GM12801 (cell line): Measurements from ENCODE around the gene PDE4D.

Experiments used
- TF ChIP-seq, protein P1 (sequence below): IDR thresholded peaks from one replicate; pipeline ENCODE4 v1.5.1; 2011; ENCODE audit warnings: control low read depth; ENCODE audit not compliant: insufficient read length; ENCODE audit errors: extremely low read depth

Gene PDE4D

GRCh38 chr5:59753599-59753998 lies 139.9 kb downstream of the PDE4D start:
- TF ChIP-seq, protein P1, sequence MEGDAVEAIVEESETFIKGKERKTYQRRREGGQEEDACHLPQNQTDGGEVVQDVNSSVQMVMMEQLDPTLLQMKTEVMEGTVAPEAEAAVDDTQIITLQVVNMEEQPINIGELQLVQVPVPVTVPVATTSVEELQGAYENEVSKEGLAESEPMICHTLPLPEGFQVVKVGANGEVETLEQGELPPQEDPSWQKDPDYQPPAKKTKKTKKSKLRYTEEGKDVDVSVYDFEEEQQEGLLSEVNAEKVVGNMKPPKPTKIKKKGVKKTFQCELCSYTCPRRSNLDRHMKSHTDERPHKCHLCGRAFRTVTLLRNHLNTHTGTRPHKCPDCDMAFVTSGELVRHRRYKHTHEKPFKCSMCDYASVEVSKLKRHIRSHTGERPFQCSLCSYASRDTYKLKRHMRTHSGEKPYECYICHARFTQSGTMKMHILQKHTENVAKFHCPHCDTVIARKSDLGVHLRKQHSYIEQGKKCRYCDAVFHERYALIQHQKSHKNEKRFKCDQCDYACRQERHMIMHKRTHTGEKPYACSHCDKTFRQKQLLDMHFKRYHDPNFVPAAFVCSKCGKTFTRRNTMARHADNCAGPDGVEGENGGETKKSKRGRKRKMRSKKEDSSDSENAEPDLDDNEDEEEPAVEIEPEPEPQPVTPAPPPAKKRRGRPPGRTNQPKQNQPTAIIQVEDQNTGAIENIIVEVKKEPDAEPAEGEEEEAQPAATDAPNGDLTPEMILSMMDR: no peak

DNA sequence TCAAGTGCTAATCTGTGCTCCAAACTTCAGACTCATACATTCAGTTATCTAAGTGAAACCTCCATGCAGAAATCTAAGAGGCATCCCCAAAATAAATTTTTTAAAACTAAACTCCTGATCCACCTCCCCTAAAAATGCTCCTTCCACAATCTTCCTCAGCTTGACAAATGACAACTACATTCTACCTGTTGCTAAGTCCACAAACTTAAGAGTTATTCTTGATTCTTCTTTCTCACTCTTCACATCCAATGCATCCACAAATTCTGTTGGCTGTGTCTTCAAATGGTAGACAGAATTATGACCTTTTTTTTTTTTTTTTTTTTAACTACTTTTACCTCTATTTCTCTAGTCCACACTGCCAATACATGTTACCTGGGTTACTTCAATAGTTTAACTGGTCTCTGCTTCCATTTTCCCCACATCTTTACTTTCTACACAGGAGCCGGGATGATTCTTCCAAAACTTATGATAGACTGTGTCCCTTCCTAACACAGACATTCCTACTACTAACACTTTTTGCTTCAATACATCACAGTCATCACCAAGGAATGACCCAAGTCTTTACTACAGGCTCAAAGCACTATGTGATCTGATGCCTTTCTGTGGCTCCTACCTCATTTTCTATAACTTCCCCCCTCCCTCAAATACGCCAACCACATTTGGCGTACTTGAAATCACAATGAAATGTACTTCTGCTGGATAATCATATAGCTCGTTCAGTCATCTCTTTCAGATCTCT lies 143.6 kb downstream of the PDE4D start:
- TF ChIP-seq, protein P1: no peak

- TF ChIP-seq, protein P1: no peak
Observed at GRCh38 chr5:59746241-59746765, 147.2 kb downstream of the PDE4D start.

DNA sequence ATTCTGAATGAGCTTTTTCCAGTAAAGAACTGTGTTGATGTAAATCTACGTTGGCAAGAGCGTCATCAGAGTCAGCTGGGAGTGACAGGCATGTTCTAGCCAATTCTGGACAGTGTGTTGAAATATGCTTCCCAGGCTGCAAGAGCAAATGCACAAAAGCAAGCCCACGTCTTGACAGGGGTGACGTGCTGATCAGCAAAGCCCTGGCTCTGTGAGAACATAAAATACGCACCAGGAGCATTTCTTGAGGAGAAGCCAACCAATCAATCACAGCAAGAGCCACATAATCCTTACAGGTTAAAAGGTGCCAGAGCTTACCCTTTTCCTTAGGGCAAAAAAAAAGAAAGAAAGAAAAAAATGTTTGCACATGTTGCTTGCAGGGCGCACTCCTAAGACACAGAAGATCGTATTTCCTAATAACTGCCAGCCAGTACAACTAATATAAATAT lies 148.1 kb downstream of the PDE4D start:
- TF ChIP-seq, protein P1: no peak

- TF ChIP-seq, protein P1: no peak
Observed at GRCh38 chr5:59744531-59744992, 149.0 kb downstream of the PDE4D start.

GRCh38 chr5:59741599-59741998 lies 151.9 kb downstream of the PDE4D start:
- TF ChIP-seq, protein P1: no peak

- TF ChIP-seq, protein P1: no peak
Observed at GRCh38 chr5:59738024-59738423, 155.5 kb downstream of the PDE4D start.
